Osteocyte (in vitro differentiated cells): ENCODE results near the gene SULT6B1. TPM values are rescaled to one million over a fixed set of nuclear protein-coding genes. Genes with fewer than 3 reads are reported as not detected.

Experiments used
- DNase-seq: peaks from one replicate; pipeline ENCODE4 v3.0.0; 2021; ENCODE audit warnings: mixed read lengths; ENCODE audit not compliant: unreplicated experiment; ENCODE audit errors: extremely low spot score
- H3K27ac Mint-ChIP-seq: one replicate; pipeline ENCODE4 v1.8.0; 2021; ENCODE audit warnings: mild to moderate bottlenecking, mixed read lengths; ENCODE audit not compliant: unreplicated experiment
- H3K27me3 Mint-ChIP-seq: one replicate; pipeline ENCODE4 v1.8.0; 2021; ENCODE audit warnings: mixed read lengths; ENCODE audit not compliant: unreplicated experiment
- H3K36me3 Mint-ChIP-seq: one replicate; pipeline ENCODE4 v1.8.0; 2021; ENCODE audit warnings: mixed read lengths; ENCODE audit not compliant: unreplicated experiment
- H3K4me1 Mint-ChIP-seq: one replicate; pipeline ENCODE4 v1.8.0; 2021; ENCODE audit warnings: mixed read lengths; ENCODE audit not compliant: unreplicated experiment
- H3K4me3 Mint-ChIP-seq: one replicate; pipeline ENCODE4 v1.8.0; 2021; ENCODE audit warnings: mild to moderate bottlenecking, moderate library complexity, mixed read lengths; ENCODE audit not compliant: unreplicated experiment
- H3K9me3 Mint-ChIP-seq: one replicate; pipeline ENCODE4 v1.8.0; 2021; ENCODE audit warnings: mixed read lengths; ENCODE audit not compliant: unreplicated experiment
- total RNA-seq: library from RNA; stranded (reverse); gene quantifications from 2 replicates; pipeline ENCODE4 v1.2.1, GENCODE V29; 2021
- TF ChIP-seq, protein P1 (sequence below): fragments of 200-600 bp; sonication (generic); IDR thresholded peaks from 2 replicates; pipeline ENCODE4 v1.5.0; 2021; ENCODE audit warnings: antibody characterized with exemption, mild to moderate bottlenecking, moderate library complexity

SULT6B1 gene
- total RNA-seq, 1 donor from 2014 or later, result not detected

DNA sequence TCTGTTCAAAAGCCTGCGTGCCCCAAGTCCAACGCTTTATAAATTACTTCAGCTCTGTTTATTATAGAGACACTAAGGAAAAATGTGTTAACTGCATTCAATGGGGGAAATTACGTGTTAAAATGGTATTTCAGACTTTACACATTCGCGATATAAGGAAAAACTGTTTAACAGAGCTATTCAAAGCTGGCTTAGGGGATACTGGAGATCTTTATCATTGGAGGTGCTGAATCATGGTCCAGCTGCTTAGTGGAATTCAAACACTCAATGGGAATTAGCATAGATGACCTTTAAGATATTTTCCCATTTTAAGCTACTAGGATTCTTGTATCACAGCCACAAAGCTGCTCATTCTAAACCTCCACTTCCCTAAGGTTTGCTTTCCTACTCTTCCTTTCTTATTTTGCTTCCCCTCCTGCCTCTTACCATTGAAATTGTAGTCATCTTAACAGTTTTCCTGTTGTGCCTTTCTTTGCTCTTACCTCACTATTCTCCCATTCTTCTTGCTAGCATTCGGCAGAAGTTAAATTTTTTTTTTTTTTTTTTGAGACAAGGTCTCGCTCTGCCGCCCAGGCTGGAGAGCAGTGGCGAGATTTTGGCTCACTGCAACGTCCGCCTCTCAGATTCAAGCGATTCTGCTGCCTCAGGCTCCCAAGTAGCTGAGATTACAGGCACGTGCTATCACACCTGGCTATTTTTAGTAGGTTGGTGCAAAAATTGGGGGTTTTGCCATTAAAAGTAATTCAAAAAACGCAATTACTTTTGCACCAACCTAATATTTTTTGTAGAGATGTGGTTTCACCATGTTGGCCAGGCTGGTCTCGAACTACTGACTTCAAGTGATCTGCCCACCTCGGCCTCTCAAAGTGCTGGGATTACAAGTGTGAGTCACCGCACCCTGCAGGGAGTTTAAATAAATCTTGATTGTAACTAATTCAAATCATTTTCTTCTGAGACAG is 6.5 kb downstream of the SULT6B1 start:
- no peaks in the 10 kb centered on the region for H3K4me1 Mint-ChIP-seq
- no peak overlapping the region for H3K27ac Mint-ChIP-seq
- H3K27me3 Mint-ChIP-seq, result peaks cover 19% of the 10 kb centered on the region
- TF ChIP-seq, protein P1, sequence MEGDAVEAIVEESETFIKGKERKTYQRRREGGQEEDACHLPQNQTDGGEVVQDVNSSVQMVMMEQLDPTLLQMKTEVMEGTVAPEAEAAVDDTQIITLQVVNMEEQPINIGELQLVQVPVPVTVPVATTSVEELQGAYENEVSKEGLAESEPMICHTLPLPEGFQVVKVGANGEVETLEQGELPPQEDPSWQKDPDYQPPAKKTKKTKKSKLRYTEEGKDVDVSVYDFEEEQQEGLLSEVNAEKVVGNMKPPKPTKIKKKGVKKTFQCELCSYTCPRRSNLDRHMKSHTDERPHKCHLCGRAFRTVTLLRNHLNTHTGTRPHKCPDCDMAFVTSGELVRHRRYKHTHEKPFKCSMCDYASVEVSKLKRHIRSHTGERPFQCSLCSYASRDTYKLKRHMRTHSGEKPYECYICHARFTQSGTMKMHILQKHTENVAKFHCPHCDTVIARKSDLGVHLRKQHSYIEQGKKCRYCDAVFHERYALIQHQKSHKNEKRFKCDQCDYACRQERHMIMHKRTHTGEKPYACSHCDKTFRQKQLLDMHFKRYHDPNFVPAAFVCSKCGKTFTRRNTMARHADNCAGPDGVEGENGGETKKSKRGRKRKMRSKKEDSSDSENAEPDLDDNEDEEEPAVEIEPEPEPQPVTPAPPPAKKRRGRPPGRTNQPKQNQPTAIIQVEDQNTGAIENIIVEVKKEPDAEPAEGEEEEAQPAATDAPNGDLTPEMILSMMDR, result no peak
- H3K4me3 Mint-ChIP-seq, result no peak overlapping the region
- H3K36me3 Mint-ChIP-seq, result no peaks in the 10 kb centered on the region
- no peaks in the 10 kb centered on the region for H3K9me3 Mint-ChIP-seq
- no peak for DNase-seq

DNA sequence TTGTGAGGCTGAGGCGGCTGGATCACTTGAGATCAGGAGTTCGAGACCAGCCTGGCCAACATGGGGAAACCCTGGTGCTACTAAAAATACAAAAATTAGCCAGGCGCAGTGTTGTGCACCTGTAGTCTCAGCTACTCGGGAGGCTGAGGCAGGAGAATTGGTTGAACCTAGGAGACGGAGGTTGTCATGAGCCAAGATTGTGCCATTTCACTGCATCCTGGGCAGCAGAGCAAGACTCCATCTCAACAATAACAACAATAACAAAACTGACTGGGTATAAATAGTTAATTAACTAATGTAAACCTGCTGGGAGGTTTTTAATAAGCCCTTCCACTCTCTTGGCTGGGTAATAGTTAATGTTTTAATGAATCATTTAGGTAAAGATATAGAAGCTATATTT is 7.8 kb downstream of the SULT6B1 start:
- no peaks in the 10 kb centered on the region for H3K4me1 Mint-ChIP-seq
- TF ChIP-seq, protein P1, result no peak
- H3K36me3 Mint-ChIP-seq, result no peaks in the 10 kb centered on the region
- no peak for DNase-seq
- H3K27ac Mint-ChIP-seq, result no peak overlapping the region
- no peaks in the 10 kb centered on the region for H3K9me3 Mint-ChIP-seq
- no peak overlapping the region for H3K4me3 Mint-ChIP-seq
- H3K27me3 Mint-ChIP-seq, result peaks cover 14% of the 10 kb centered on the region

DNA sequence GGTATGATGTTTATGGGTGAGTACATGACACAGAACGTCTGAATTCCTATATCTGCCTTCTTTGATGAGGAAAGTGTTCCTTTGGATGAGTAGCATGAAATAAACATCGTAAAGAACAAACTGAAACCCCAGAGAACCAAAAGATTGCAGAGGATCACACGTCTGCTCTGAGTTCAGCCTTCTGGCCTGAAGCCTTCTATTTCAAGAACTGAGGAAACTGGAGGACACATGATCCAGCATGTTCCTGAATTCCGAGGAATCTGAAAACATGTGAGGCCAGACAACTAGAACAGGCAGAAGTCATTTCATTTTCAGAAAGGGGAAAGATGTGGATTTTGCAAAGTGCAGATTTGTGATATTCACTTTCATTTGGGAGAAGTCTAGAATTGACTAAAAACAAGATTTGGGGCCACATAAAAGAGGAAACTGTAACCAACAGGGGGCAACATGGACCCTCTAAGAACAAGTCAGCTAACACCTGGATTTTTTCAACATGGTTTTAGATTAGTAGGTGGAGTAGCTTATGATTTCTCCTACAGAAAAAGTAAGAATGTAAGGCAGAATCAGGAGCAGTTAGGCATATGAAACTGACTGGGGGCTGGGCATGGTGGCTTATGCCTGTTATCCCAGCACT is 8.3 kb downstream of the SULT6B1 start:
- Mint-ChIP-seq H3K4me3 (no peak overlapping the region), H3K27me3 (peaks cover 14% of the 10 kb centered on the region), H3K27ac (no peak overlapping the region), H3K9me3 (no peaks in the 10 kb centered on the region), H3K36me3 (no peaks in the 10 kb centered on the region), H3K4me1 (no peaks in the 10 kb centered on the region)
- TF ChIP-seq, protein P1, result no peak
- DNase-seq, result no peak

DNA sequence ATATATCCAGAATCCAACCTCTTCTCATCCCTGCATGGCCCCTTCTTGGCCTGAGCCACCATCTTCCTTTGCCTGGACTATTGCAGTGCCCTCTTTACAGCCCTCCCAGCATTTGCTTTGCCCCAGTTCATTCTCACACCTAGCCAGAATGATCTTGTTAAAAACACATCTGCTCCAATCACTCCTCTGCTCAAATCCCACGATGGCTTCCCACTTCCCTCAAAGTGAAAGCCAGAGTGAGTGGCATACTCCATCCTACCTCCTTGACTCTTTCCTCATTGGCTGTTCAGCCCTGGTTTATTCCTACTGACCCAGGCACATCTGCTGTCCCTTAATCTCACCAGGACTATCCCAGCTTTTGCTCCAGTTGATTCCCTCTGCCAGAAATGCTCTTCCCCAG is 14.7 kb downstream of the SULT6B1 start:
- Mint-ChIP-seq H3K4me1 (no peaks in the 10 kb centered on the region), H3K27me3 (no peaks in the 10 kb centered on the region), H3K36me3 (no peaks in the 10 kb centered on the region), H3K27ac (no peak overlapping the region), H3K9me3 (no peaks in the 10 kb centered on the region), H3K4me3 (no peak overlapping the region)
- DNase-seq, result peak; percentile 36
- TF ChIP-seq, protein P1, result no peak

DNA sequence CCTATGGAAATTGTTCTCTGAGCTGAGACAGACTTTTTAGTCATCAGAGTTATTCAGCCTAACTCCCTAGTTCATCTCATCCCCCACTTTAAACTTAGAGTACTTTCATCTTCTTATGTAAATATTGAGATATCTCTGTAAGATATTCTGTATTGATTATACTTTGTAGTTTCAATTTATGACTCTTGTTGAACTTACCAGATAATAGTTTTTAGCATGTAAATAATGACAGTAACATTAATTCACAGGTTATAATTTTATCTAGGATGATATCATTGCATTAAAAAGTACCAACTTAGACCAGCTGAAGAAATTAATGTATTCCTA is 16.9 kb downstream of the SULT6B1 start:
- Mint-ChIP-seq H3K27ac (no peak overlapping the region), H3K9me3 (no peaks in the 10 kb centered on the region), H3K36me3 (no peaks in the 10 kb centered on the region), H3K4me3 (no peak overlapping the region), H3K4me1 (peaks cover 7% of the 10 kb centered on the region), H3K27me3 (no peaks in the 10 kb centered on the region)
- DNase-seq, result no peak
- TF ChIP-seq, protein P1, result no peak
